ENCODE results near the gene FREM3.
"Not testable (repeated sequence)": the region's sequence is repeated elsewhere in the genome, so short reads cannot be mapped to it uniquely, and the experiment has no call there.

Gene FREM3

GRCh38 chr4:143700416-143701352 is at the start of gene FREM3:
Gene FREM3, minus strand, starts transcription at chr4:143700675. Its CDS starts 0 bp downstream, at chr4:143700675.
- DNase-seq: no peak

GRCh38 chr4:143745874-143746273 is 45.4 kb upstream of the FREM3 start:
- DNase-seq: no peak

- DNase-seq: no peak
Measured at GRCh38 chr4:143743591-143743990, 43.1 kb upstream of the FREM3 start.

DNA sequence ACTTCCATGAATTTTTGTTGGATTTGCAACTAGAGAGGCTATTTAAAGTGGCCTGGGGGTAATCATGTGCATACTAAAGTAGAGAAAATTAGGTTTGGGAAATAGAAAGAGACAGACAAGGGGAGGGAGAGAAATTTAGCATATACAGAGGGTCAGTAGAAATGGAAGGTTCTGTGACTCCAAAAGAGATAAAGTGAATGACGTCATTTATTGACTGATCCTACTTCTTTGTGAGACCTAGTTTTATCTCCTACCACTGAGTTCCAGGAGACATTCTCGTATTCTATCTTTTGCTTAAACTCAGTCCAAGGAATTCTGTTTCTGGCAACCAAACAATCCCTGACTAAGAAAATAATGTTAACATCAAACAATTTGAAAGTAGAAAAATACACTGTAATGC is 42.4 kb upstream of the FREM3 start:
- DNase-seq: no peak

- no peak for DNase-seq
Measured at GRCh38 chr4:143736861-143737260, 36.4 kb upstream of the FREM3 start.

DNA sequence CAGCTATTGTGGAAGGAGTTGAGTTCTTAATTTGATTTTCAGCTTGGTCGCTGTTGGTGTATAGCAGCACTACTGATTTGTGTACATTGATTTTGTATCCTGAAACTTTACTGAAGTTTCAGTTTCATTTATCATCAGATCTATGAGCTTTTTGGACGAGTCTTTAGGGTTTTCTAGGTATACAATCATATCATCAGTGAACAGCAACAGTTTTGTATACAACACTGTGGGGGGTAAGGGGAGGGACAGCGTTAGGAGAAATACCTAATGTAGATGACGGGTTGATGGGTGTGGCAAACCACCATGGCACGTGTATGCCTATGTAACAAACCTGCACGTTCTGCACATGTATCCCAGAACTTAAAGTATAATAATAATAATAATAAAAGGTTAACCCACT is 35.6 kb upstream of the FREM3 start:
- DNase-seq: not testable (repeated sequence)

DNA sequence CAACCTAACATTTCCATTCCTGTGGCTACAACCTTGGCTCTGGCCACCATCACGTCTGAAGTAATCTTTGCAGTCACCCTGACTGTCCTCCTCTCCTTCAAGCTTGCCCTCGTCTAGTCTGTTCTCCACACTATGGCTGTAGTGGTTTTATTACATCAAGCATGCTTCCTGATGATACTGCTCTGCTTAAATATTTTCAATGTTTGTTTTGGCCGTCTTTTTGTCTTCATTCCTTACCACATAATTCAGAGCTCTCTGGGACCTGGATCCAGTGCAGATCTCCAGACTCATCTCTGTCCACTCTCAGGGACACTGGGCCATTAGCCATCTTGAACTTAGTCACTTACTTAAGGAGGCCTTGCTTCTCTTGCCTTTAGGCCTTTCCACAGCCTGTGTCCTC is 27.7 kb upstream of the FREM3 start:
- no peak for DNase-seq

DNA sequence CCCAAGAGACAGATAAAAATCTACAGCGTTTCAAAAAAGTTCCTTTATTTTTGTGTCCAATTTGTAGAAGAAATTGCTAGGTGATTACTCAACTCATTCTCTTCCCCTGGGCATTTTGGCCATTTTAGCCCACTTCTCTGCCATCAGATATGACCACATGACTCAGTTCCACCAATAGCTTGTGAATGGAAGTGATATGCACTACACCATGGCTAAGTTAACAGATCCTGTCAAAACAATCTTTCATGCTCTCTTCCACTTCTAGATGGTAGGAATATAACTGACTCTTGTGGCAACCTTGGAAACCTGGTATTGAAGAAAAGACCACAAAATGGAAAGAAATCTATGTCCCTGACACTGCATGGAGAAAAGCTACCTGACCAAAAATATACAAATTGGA is 26.2 kb upstream of the FREM3 start:
- no peak for DNase-seq

- no peak for DNase-seq
Measured at GRCh38 chr4:143721317-143721716, 20.8 kb upstream of the FREM3 start.

- not testable (repeated sequence) for DNase-seq
Measured at GRCh38 chr4:143718748-143719147, 18.3 kb upstream of the FREM3 start.

- DNase-seq: no peak
Measured at GRCh38 chr4:143713955-143714625, 13.6 kb upstream of the FREM3 start.

- no peak for DNase-seq
Measured at GRCh38 chr4:143713553-143713952, 13.1 kb upstream of the FREM3 start.

DNA sequence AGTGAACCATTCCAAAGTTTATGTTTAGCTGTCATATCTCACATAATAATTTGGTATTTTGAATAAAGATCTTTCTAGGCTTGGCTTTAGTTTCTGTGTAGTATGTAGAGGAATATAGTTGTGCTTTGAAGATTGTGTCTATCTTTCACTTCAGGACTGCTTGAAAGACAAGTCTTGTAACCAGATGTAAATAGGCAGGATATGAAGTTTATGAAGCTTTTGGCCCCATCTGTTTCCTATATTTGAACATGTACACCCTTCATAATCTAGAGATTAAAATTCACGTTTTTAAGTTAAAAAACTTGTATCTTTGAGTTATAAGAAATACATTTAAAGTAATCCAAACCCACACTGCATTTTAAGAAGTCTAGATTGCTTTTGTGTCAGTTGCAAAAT is 11.7 kb upstream of the FREM3 start:
- no peak for DNase-seq

DNA sequence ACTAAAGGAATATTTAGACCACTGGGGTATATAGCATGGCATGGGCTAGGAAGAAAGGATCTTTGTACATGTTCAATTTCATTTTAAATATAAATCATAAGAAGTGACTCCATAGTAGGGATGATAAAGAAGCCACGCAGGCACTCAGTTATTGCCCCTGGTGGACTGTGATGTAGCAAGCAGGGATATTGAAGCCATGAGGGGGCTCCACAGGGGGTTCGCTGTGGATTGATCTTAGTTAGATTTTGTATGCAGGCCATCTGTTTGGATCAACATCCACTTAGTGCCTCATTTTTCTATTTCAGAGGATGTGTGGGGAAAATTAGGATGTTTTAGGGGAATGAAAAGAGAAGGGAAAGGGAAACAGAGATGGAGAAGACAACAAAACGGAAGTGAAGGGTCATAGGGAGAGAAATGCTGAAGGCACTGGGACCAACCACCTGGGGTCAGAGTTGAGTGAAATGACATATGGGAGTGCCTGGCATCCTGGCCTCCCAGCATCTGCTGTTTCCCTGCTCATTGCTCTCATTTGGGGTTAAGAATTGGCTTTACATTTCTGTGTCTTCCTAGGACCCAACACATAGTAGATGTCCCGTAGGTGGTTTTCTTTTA is 11.2 kb upstream of the FREM3 start:
- DNase-seq: no peak

DNA sequence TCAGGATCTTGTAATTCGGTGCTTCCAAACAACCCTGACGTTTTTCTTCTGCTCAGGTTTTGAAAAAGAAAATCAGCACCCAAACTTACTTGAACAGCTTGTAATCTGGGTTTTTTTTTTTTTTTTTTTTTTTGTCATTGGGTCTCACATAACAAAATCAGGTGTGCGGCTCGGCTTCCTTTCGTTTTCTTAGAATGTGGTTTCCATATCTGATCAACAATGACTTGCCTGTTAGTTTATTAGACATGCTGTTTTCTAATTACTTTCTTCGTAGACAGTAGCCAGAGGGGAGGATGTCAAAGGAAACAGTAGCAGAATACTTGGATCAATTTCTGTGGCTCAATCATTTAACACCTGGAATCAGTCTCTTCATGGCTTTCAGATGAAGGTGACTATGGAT is 890 bp upstream of the FREM3 start:
- DNase-seq: no peak

GRCh38 chr4:143700046-143700415 is 444 bp downstream of the FREM3 start:
- DNase-seq: no peak

DNA sequence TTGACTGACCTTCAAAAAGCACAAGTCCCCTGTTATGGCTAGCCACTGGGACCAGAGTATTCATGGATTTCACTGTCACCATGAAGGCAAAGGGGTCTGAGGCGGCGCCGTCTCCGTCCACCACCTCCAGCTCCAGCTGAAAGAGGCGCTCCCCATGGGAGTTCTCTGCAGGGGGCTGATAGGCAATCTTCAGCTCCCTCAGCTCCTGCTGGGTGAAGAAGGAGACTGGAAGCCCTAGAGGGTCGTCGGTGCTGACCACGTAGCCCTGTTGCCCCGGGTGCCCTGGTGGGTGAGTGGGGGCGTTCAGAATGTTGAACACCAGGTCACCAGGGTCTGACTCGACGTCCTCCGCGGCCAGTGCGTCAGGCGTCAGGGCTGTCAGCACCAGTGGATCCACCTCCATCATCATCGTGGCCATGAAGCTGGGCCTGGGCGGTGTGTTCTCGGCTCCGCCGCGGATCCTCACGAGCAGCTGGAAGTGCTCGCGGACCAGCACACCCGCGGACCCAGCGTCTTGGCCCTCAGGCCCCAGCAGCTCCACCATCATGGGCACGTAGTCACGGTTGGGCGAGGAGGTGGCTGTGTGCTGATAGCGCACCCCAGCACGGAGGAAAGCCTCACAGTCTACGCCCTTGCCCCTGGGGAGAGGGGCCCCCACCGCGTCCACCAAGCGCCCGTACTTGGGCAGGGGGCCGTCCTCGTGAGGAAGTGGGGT is 987 bp downstream of the FREM3 start:
- DNase-seq: no peak

- no peak for DNase-seq
Measured at GRCh38 chr4:143693856-143694255, 6.6 kb downstream of the FREM3 start.

GRCh38 chr4:143692241-143692640 is 8.2 kb downstream of the FREM3 start:
- DNase-seq: no peak

DNA sequence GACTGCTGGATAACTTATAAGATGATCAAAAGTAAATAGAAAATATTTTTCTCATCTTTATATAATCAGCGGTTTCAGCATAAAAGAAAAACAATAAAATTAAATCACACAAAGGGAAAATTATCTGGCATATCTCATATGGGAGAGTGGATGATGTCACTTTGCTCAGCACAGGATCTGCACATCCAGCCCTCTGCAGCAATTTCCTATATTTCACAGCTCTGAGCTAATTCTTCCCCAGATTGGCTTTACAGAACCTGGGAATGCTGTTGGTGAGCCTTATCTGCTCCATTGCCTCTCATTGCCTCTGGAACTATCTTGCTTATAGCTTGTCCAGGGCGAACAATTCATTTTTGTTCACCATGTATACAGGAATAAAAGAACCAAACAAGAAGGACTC is 21.0 kb downstream of the FREM3 start:
- no peak for DNase-seq

DNA sequence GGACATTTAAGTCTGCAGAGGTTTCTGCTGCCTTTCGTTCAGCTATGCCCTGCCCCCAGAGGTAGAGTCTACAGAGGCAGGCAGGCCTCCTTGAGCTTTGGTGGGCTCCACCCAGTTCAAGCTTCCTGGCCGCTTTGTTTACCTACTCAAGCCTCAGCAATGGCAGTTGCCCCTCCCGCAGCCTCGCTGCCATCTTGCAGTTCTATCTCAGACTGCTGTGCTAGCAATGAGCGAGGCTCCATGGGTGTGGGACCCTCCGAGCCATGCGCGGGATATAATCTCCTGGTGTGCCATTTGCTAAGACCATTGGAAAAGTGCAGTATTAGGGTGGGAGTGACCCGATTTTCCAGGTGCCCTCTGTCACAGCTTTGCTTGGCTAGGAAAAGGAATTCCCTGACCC is 26.8 kb downstream of the FREM3 start:
- DNase-seq: not testable (repeated sequence)

DNA sequence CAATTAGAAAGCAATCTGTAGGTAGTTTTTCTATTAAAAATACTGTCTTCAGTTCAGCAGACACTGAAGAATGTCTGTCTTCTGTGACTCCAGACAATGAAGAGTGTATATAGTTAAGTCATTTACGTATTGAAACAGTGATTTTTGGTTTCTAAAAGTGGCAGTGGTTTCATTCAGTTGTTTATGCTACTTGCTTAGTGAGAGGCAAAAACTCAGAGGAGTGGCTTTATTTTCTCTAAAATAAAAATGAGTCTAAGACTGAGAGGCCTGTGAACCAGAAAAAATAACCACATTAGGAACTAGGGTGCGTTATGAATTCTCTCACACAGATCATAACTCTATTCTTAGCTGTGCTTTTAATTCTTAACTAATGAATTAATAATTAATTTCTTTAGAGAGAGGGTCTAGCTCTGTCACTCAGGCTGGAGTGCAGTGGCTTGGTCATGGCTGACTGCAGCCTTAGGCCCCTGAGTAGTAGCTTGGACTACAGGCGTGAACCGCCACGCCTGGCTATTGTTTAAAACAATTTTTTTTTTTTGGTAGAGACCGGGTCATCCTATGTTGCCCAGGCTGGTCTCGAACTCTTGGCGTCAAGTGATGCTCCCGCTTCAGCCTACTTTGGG is 31.4 kb downstream of the FREM3 start:
- DNase-seq: no peak

- no peak for DNase-seq
Measured at GRCh38 chr4:143667461-143667860, 33.0 kb downstream of the FREM3 start.

Data from inflammatory macrophage treated with lipopolysaccharide for 1 hour (primary cell).